OCI-LY7 (cell line): ENCODE data around the gene GANAB. TPM values are rescaled to one million over a fixed set of nuclear protein-coding genes. Genes with fewer than 3 reads are reported as not detected.
A peak's percentile ranks its signal among the peaks of the same experiment; 100 is the strongest.

Experiments
- BruUV-seq: library from RNA; stranded (reverse); fragments of 400-500 nt; replicated peaks from 2 replicates; lab custom pipeline; 2021; lab: Mats Ljungman, UMichigan
- CTCF ChIA-PET: fragments of 300-600 bp; sonication (Branson Sonifier 250); formaldehyde crosslinking; loops from one replicate; lab custom pipeline; 2022; ENCODE audit warnings: antibody characterized with exemption; ENCODE audit not compliant: unreplicated experiment; lab: Charles Lee
- POLR2A ChIA-PET: fragments of 300-600 bp; sonication (Branson Sonifier 250); formaldehyde crosslinking; loops from one replicate; lab custom pipeline; 2022; ENCODE audit warnings: antibody characterized with exemption; lab: Charles Lee
- DNase-seq: peaks from one replicate; pipeline ENCODE4 v3.0.0-alpha.2; 2015; ENCODE audit warnings: low spot score
- H2AFZ ChIP-seq: fragments of 200-600 bp; sonication (generic), shearing (Covaris generic); 2 replicates; pipeline ENCODE4 v1.6.1; 2014; ENCODE audit warnings: mild to moderate bottlenecking, antibody characterized with exemption, low read length, moderate library complexity
- H3K27ac ChIP-seq: fragments of 200-600 bp; sonication (generic); 2 replicates; pipeline ENCODE4 v1.5.1; 2014; ENCODE audit warnings: mixed run types, low read depth, mild to moderate bottlenecking, moderate library complexity, low read length, inconsistent platforms; ENCODE audit not compliant: poor library complexity, severe bottlenecking
- H3K36me3 ChIP-seq: fragments of 200-600 bp; sonication (generic); 2 replicates; pipeline ENCODE4 v1.6.1; 2014; ENCODE audit warnings: mild to moderate bottlenecking, antibody characterized with exemption, low read length, moderate library complexity, mixed read lengths; ENCODE audit not compliant: insufficient read depth
- H3K4me1 ChIP-seq: fragments of 200-600 bp; sonication (generic); 2 replicates; pipeline ENCODE4 v1.5.1; 2014; ENCODE audit warnings: mild to moderate bottlenecking, low read length; ENCODE audit not compliant: insufficient read depth, poor library complexity, severe bottlenecking
- H3K4me2 ChIP-seq: fragments of 200-600 bp; sonication (generic); 2 replicates; pipeline ENCODE4 v1.6.1; 2014; ENCODE audit warnings: mild to moderate bottlenecking, low read length
- H3K4me3 ChIP-seq: fragments of 200-600 bp; sonication (generic); 2 replicates; pipeline ENCODE4 v1.5.1; 2014; ENCODE audit warnings: mild to moderate bottlenecking, low read depth, low read length; ENCODE audit not compliant: poor library complexity, severe bottlenecking
- H3K79me2 ChIP-seq: fragments of 200-600 bp; sonication (generic); 2 replicates; pipeline ENCODE4 v1.6.1; 2016; ENCODE audit warnings: low read depth, mild to moderate bottlenecking, low read length, moderate library complexity, mixed read lengths; ENCODE audit not compliant: insufficient read depth
- H3K9me2 ChIP-seq: fragments of 200-600 bp; sonication (generic); 2 replicates; pipeline ENCODE4 v1.6.1; 2016; ENCODE audit warnings: mild to moderate bottlenecking, low read length, mixed read lengths; ENCODE audit not compliant: insufficient read depth
- H3K9me3 ChIP-seq: fragments of 200-600 bp; sonication (generic); 2 replicates; pipeline ENCODE4 v1.6.1; 2014; ENCODE audit warnings: mild to moderate bottlenecking, mixed run types, low read length, mixed read lengths
- H4K20me1 ChIP-seq: fragments of 200-600 bp; sonication (generic); 2 replicates; pipeline ENCODE4 v1.6.1; 2014; ENCODE audit warnings: mild to moderate bottlenecking, antibody characterized with exemption, low read length, moderate library complexity, mixed read lengths; ENCODE audit not compliant: insufficient read depth
- CTCF ChIP-seq: fragments of 200-600 bp; sonication (generic); conservative IDR thresholded peaks from 2 replicates; pipeline ENCODE4 v1.5.1; 2014; ENCODE audit warnings: mild to moderate bottlenecking, antibody characterized with exemption, low read length, moderate library complexity, mixed read lengths
- EZH2phosphoT487 ChIP-seq: fragments of 200-600 bp; sonication (generic); IDR thresholded peaks from 2 replicates; pipeline ENCODE4 v1.6.1; 2018; ENCODE audit warnings: low read depth, borderline replicate concordance, mild to moderate bottlenecking, mixed run types, antibody characterized with exemption, low read length, moderate library complexity, mixed read lengths
- intact Hi-C: fragments of 100-400 bp; cut with micrococcal nuclease; formaldehyde crosslinking; loops from one replicate; pipeline ENCODE4 v1.10.0; 2022; ENCODE audit not compliant: unreplicated experiment
- total RNA-seq, 2 experiments: library from RNA; depleted of rRNA in 1 of 2; stranded (reverse); fragments of >200 nt in 1 of 2; shearing (Covaris generic) in 1 of 2; gene quantifications; 2 replicates each; pipeline ENCODE4 v1.2.3, GENCODE V29; 2014 to 2022

The GANAB gene
- total RNA-seq, 2 experiments from 2014 or later: 108 to 217 TPM

- DNase-seq: peak; percentile 42
- Histone ChIP-seq H3K4me1 (peaks cover 50% of the 10 kb centered on the region), H2AFZ (no peak overlapping the region), H3K9me2 (no peaks in the 10 kb centered on the region), H3K4me2 (peak overlapping the region; percentile 89), H3K27ac (peak overlapping the region; percentile 94), H3K79me2 (peaks cover 72% of the 10 kb centered on the region), H4K20me1 (peaks cover 6% of the 10 kb centered on the region; the same call in 1 of the 2 replicates), H3K4me3 (peak overlapping the region; percentile 86), H3K36me3 (peaks cover 53% of the 10 kb centered on the region), H3K9me3 (no peaks in the 10 kb centered on the region)
- intact Hi-C loops: loop anchor here (5.0 kb wide), 1 partner anchor 74 kb away; the partner anchor contains the start of gene TUT1
- TF ChIP-seq CTCF: no peak
- no peak for TF ChIP-seq EZH2phosphoT487
- CTCF ChIA-PET: no interaction called here
- BruUV-seq: no TSS peak
- POLR2A ChIA-PET: interaction anchor here (0.9 to 8.3 kb wide), 11 partner anchors 13 to 175 kb away, joined by 3 to 159 read pairs (median 6); partner anchors contain the start of genes B3GAT3, HNRNPUL2, INTS5 and TAF6L
These were observed 20.0 kb upstream of the GANAB start for GRCh38 chr11:62666259-62666926.

GRCh38 chr11:62665599-62666258, 19.3 kb upstream of the GANAB start:
- BruUV-seq: no TSS peak

More at GRCh38 chr11:62665599-62666258, 19.3 kb upstream of the GANAB start:
- Histone ChIP-seq H3K9me3 (no peaks in the 10 kb centered on the region), H3K9me2 (no peaks in the 10 kb centered on the region), H3K4me2 (peak overlapping the region; percentile 89), H2AFZ (no peak overlapping the region), H4K20me1 (peaks cover 6% of the 10 kb centered on the region; the same call in 1 of the 2 replicates), H3K36me3 (peaks cover 59% of the 10 kb centered on the region), H3K79me2 (peaks cover 66% of the 10 kb centered on the region), H3K27ac (peak overlapping the region; percentile 94), H3K4me3 (peak overlapping the region; percentile 86), H3K4me1 (peaks cover 45% of the 10 kb centered on the region)
- DNase-seq: peak; percentile 65
- TF ChIP-seq EZH2phosphoT487 (no peak), CTCF (no peak; the same call in 1 of the 2 replicates)
- ChIA-PET POLR2A (interaction anchor here (0.8 to 8.3 kb wide), 22 partner anchors 8 to 190 kb away, joined by 3 to 159 read pairs (median 6); partner anchors contain the start of genes B3GAT3, EEF1G, GANAB and HNRNPUL2), CTCF (interaction anchor here (0.6 to 1.4 kb wide), 4 partner anchors 15 to 123 kb away, joined by 3 read pairs; no protein-coding TSS in a partner anchor)
- intact Hi-C loops: loop anchor here (1.0 to 5.0 kb wide), 4 partner anchors 12 to 73 kb away; partner anchors contain the start of genes EML3, INTS5, MTA2 and ROM1
